IMR-90 (cell line): ENCODE results near the gene KIF18B.

Experiments used
- BHLHE40 ChIP-seq: fragments of 150-350 bp; IDR thresholded peaks from 2 replicates; pipeline ENCODE4 v1.6.1; 2016; ENCODE audit warnings: mild to moderate bottlenecking, low read depth, low read length
- CEBPB ChIP-seq: IDR thresholded peaks from 2 replicates; pipeline ENCODE4 v1.6.1; 2012; ENCODE audit warnings: low read depth, low read length, improper control_type of control experiment
- CHD1 ChIP-seq: IDR thresholded peaks from 2 replicates; pipeline ENCODE4 v1.6.1; 2012; ENCODE audit warnings: low read depth, low read length, improper control_type of control experiment
- CTCF ChIP-seq: conservative IDR thresholded peaks from 2 replicates; pipeline ENCODE4 v1.5.1; 2012; ENCODE audit warnings: mild to moderate bottlenecking, low read depth, low read length, improper control_type of control experiment
- ELK1 ChIP-seq: fragments of 150-350 bp; IDR thresholded peaks from 2 replicates; pipeline ENCODE4 v1.6.1; 2016; ENCODE audit warnings: low read depth, mild to moderate bottlenecking, low read length, moderate library complexity, borderline replicate concordance
- MAFK ChIP-seq: IDR thresholded peaks from 2 replicates; pipeline ENCODE4 v1.6.1; 2012; ENCODE audit warnings: low read depth, low read length, improper control_type of control experiment
- MXI1 ChIP-seq: IDR thresholded peaks from 2 replicates; pipeline ENCODE4 v1.6.1; 2012; ENCODE audit warnings: low read depth, mild to moderate bottlenecking, low read length, moderate library complexity, borderline replicate concordance
- NFE2L2 ChIP-seq: fragments of 150-350 bp; IDR thresholded peaks from 2 replicates; pipeline ENCODE4 v1.6.1; 2016; ENCODE audit warnings: low read depth, mild to moderate bottlenecking, low read length
- POLR2A ChIP-seq: IDR thresholded peaks from 2 replicates; pipeline ENCODE4 v1.6.1; 2012; ENCODE audit warnings: mild to moderate bottlenecking, low read depth, low read length
- RAD21 ChIP-seq: IDR thresholded peaks from 2 replicates; pipeline ENCODE4 v1.6.1; 2012; ENCODE audit warnings: low read length, improper control_type of control experiment
- RCOR1 ChIP-seq: IDR thresholded peaks from 2 replicates; pipeline ENCODE4 v1.6.1; 2012; ENCODE audit warnings: mild to moderate bottlenecking, low read length, improper control_type of control experiment; ENCODE audit not compliant: insufficient replicate concordance
- RFX5 ChIP-seq: IDR thresholded peaks from 2 replicates; pipeline ENCODE4 v1.8.0; 2012; ENCODE audit warnings: low read depth, mild to moderate bottlenecking, low read length, moderate library complexity
- USF2 ChIP-seq: fragments of 150-350 bp; IDR thresholded peaks from 2 replicates; pipeline ENCODE4 v1.6.1; 2017; ENCODE audit warnings: mild to moderate bottlenecking, antibody characterized with exemption, low read length, low read depth

- TF ChIP-seq CTCF (no peak), RFX5 (no peak), POLR2A (no peak), MXI1 (no peak), NFE2L2 (no peak), MAFK (no peak), CHD1 (no peak), BHLHE40 (no peak), USF2 (no peak), RAD21 (no peak), RCOR1 (no peak), ELK1 (no peak), CEBPB (no peak)
Observed at GRCh38 chr17:44952946-44953475, 5.4 kb upstream of the KIF18B start.
